Nucleus accumbens (tissue), 56 donors: Measurements from ENCODE around the gene TRIL.

ENCODE experiments used
- DNase-seq, 56 donors: peaks; one replicate each; lab custom pipeline; 2025; lab: John Stamatoyannopoulos, UW

The TRIL gene

GRCh38 chr7:28984631-28985030 is 26.5 kb upstream of the TRIL start:
- peak in 25 of 56 donors; percentile 0 to 69 (median 28) for DNase-seq

DNA sequence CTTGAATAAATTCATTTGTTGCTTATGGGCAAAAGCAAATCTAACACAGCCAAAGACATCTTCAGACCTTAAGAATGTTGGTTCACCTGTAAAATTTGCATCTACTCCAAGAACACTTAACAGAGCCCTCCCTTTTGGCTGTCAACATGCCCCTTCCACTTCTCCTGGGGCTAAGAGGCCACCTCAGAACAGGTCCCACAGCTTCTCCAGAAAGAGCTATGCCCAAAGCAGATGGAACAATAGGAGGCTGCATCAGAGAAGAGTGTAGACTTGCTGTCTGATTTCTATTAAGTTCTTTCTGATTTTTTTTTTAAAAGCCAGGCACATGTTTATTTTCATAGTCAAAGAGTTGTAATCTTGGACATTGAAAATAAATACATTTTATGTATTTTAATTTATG is 26.1 kb upstream of the TRIL start:
- no peak for DNase-seq

- no peak for DNase-seq
Observed at GRCh38 chr7:28983396-28984190, 25.5 kb upstream of the TRIL start.

GRCh38 chr7:28981161-28981465 is 23.0 kb upstream of the TRIL start:
- peak in 3 of 56 donors; percentile 16 to 30 (median 21) for DNase-seq

GRCh38 chr7:28980451-28981160 is 22.5 kb upstream of the TRIL start:
- DNase-seq = peak in 22 of 56 donors; percentile 8 to 55 (median 26)

DNA sequence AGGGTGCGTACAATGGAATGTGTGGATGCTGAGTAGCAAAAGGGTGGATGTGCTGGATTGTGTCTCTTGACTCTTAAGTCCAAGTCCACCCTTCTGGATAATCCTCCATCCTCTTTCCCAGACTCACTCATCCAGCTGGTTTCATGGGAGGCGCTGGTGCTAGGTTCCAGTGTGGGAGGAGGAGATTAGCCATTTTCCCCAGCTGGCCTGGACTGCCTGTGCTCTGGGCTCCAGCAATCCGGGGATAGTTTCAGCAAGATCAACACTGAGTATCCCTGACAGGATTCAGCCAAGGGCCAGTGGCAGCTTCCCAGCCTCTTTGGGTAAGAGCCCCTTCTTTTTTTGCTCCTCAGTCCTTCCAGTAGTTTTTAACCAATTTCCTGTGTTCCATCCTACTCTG is 21.6 kb upstream of the TRIL start:
- DNase-seq = peak in 1 of 56 donors; percentile 4

DNA sequence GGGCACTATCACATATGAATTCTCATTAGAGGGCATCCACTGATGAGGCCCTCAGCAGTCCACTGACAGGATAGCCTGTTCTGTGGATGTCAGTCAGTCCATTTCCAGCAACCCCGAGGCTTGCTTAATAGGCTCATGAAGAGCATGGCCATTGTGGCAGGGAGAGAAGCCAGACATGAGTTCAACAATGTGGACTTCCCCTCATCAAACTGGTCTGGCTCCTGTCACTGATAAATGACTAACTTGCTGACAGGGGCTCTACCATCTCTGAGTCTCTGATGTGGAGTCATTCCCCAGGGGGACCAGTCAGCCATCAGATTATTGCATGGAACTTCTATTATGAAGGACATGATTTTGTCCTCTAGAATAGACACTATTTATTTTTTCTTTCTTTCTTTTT is 19.8 kb upstream of the TRIL start:
- no peak for DNase-seq

- no peak for DNase-seq
Observed at GRCh38 chr7:28976022-28976421, 17.9 kb upstream of the TRIL start.

GRCh38 chr7:28973591-28973990 is 15.5 kb upstream of the TRIL start:
- no peak for DNase-seq

DNA sequence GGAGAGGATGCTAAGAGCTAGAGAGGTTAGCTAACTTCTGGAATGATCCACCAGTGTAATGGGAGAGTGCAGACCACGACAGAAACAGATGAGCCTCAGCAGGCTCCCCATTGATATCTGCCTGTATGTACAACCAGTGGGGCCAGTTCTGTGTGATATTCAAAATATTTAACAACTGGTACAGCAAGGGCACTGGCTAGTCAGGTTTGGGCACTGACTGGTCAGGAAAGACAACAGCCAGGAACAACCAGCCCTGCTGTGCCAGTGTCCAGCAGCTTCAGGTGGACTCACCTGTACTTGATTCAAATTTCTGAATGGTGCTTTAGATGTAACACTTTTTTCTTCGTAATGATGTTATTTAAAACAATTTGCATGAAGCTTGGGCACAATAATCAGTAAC is 5.9 kb upstream of the TRIL start:
- DNase-seq = no peak

DNA sequence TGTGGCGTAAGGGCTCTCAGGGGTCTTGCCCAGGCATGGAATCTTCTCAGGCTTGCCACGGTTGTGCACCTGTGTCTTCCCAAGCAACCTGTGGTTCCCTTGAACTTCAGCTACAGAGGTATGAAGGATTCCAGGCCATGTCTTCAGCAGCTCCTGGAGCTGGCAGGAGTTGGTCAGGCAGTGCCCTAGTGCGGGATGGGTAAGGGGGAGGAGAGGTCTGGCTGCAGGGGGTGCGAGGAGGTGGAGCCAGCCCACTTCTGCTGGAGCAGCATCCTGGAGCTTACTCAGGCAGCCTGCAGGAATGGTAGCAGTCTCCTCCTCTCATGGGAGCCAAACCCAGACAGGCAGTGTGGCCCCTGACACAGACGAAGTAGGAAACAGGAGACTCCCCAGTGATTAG is 3.8 kb upstream of the TRIL start:
- DNase-seq = peak in 1 of 56 donors; percentile 4

- DNase-seq = no peak
Observed at GRCh38 chr7:28960071-28960840, 2.1 kb upstream of the TRIL start.

- DNase-seq = no peak
Observed at GRCh38 chr7:28958980-28959347, 834 bp upstream of the TRIL start.

DNA sequence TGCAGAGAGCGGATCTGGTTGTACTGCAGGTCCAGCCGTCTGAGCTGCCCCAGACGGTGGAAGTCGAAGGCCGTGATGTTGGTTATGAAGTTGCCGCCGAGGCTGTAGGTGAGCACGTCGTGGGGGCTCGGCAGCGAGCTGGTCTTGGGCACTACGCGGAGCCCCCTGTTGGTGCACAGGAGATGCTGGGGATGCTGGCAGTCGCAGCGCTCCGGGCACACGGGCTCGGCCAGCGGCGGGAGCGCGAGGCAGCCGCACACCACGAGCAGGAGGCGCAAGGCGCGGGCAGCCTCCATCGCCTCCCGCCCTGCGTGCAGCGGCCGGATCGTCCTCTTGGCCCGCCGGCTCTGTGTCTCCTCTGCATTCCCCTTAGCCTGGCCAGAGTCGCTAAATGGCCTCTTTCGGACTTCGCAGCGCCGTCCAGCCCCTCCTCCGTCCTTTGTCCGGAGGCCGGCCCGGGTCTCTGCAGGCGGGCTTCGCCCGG is 337 bp downstream of the TRIL start:
- DNase-seq = peak in 10 of 56 donors; percentile 25 to 63 (median 48)

GRCh38 chr7:28957064-28957750 is 923 bp downstream of the TRIL start:
- DNase-seq = peak in 20 of 56 donors; percentile 17 to 63 (median 46)

DNA sequence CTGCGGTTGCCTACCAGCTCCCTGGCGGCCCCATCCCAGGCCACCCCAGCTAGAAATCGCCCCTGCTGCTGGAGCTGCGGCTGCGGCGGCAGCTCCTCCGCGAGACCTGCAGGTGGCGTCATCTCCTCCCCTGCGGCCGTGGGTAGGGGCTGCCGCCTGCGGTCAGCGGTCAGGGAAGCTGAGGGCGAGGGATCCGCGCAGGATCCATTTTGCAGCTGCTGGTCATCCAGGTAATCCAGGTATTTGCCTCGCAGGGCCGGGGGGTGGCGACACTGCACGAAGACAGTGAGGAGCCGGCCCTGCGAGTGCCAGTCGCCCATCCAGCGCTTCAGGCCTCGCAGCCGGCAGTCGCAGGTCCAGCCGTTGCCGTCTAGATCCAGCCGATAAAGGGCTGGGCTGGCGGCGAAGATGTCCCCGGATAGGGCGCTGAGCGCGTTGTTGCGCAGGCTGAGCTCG is 1.5 kb downstream of the TRIL start:
- DNase-seq = peak in 32 of 56 donors; percentile 10 to 66 (median 48)

- peak in 37 of 56 donors; percentile 10 to 74 (median 47) for DNase-seq
Observed at GRCh38 chr7:28955718-28956607, 2.2 kb downstream of the TRIL start.

DNA sequence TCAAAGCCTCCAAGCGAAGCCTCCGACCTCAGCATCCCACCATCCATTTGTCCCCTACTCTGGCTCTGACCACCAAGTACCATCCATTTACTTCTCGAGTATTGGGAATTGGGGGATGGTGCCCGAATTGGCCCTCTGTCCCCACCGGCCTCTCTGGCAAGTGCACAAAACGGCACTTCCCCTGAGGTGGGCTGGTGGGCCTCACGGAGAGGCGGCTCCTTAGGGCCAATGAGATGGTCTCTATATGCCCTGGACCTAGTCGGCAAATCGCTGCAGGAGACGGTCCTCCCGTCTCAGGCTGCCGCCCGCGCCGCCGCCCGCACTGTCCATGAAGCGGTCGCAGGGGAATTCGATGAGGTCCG is 2.8 kb downstream of the TRIL start:
- DNase-seq = no peak

GRCh38 chr7:28954946-28955345 is 3.2 kb downstream of the TRIL start:
- DNase-seq = no peak

- DNase-seq = no peak
Observed at GRCh38 chr7:28954471-28954870, 3.7 kb downstream of the TRIL start.
